ENCODE data around the gene TMED6.

TMED6 gene

DNA sequence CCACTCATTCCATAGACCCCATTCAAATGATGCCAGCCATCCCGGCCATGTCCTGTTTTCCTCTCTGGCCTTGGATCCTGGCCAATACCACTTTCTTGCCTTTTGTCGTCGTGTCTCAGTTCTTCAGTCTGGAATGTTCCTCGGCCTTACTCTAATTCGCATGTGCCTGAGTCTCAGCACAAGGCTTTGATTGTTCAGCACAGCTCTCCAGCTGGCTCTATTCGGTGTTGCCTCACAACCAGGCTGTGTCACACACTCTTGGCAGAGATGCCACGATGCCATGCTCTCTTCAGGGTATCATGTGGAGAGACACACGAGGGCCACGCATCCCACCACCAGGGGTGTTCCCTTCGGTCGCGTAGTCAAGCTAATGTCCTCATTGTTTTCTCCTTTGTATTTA is 42.3 kb downstream of the TMED6 start:
- Histone ChIP-seq H3K9ac (ENCODE audit: insufficient read length, low read depth) (no peak overlapping the region), H3K36me3 (ENCODE audit: insufficient read depth, insufficient read length, low read length) (peaks cover 25% of the 10 kb centered on the region), H3K4me3 (ENCODE audit: insufficient read length, low read depth) (no peak overlapping the region), H3K9me3 (ENCODE audit: insufficient read depth, low read length) (no peaks in the 10 kb centered on the region), H3K4me1 (ENCODE audit: insufficient read depth, insufficient read length) (no peaks in the 10 kb centered on the region), H3K27me3 (ENCODE audit: insufficient read depth, insufficient read length) (no peaks in the 10 kb centered on the region)
- no peak for DNase-seq (ENCODE audit: low read depth, low spot score)
- no peak for TF ChIP-seq ZNF274 (IDR thresholded peaks at IDR 0.05; ENCODE audit: low read depth, low read length)
- TF ChIP-seq YY1 (IDR thresholded peaks at IDR 0.05; ENCODE audit: insufficient read depth, insufficient read length) = no peak
- no peak for TF ChIP-seq SUZ12 (IDR thresholded peaks at IDR 0.05; ENCODE audit: extremely low read depth, insufficient read depth, insufficient read length)

DNA sequence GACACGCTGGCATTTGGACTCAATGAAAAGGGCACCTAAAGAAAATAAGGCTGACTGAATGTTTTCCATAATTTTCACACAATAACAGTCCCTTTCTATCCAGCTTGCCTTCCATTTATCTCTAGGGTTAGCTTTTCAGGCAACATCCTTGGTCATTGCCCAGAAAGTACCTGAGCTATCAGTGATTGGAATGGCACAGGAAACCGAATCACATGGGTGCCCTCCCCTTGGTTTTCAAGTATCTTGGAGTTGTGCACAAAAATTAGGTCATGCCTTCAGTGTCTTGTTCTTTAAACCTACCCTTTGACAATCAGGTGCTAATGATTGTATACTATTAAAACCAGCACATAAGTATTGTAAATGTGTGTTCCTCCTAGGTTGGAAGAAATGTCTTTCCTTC is 43.7 kb downstream of the TMED6 start:
- H3K4me3 ChIP-seq (ENCODE audit: insufficient read length, low read depth) = no peak overlapping the region
- no peaks in the 10 kb centered on the region for H3K9me3 ChIP-seq (ENCODE audit: insufficient read depth, low read length)
- no peak overlapping the region for H3K9ac ChIP-seq (ENCODE audit: insufficient read length, low read depth)
- H3K27me3 ChIP-seq (ENCODE audit: insufficient read depth, insufficient read length) = no peaks in the 10 kb centered on the region
- H3K36me3 ChIP-seq (ENCODE audit: insufficient read depth, insufficient read length, low read length) = peaks cover 16% of the 10 kb centered on the region
- no peak for DNase-seq (ENCODE audit: low read depth, low spot score)
- no peaks in the 10 kb centered on the region for H3K4me1 ChIP-seq (ENCODE audit: insufficient read depth, insufficient read length)
- no peak for TF ChIP-seq ZNF274 (IDR thresholded peaks at IDR 0.05; ENCODE audit: low read depth, low read length)
- no peak for TF ChIP-seq YY1 (IDR thresholded peaks at IDR 0.05; ENCODE audit: insufficient read depth, insufficient read length)
- no peak for TF ChIP-seq SUZ12 (IDR thresholded peaks at IDR 0.05; ENCODE audit: extremely low read depth, insufficient read depth, insufficient read length)

DNA sequence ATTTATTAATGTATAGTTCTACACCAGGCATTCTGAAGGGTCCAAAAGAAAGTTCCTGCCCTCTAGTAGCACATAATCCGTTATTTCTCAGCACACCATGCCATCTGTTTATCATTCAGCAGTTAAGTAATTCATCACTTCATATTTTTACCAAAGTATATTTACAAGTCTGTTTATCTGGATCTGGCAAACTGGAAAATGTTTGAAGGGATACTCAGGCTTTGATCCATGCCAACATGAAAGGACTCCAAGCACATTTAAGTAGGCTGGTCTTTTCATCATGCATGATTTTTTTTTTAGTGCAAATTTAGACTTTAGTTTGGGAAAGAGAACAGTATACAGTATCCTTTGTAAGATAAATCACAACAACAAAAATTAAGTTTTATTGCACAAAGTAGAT is 44.5 kb downstream of the TMED6 start:
- DNase-seq (ENCODE audit: low read depth, low spot score) = no peak
- no peak for TF ChIP-seq SUZ12 (IDR thresholded peaks at IDR 0.05; ENCODE audit: extremely low read depth, insufficient read depth, insufficient read length)
- TF ChIP-seq YY1 (IDR thresholded peaks at IDR 0.05; ENCODE audit: insufficient read depth, insufficient read length) = no peak
- no peak for TF ChIP-seq ZNF274 (IDR thresholded peaks at IDR 0.05; ENCODE audit: low read depth, low read length)

GRCh38 chr16:69306031-69306430 is 45.6 kb downstream of the TMED6 start:
- no peak for TF ChIP-seq SUZ12 (IDR thresholded peaks at IDR 0.05; ENCODE audit: extremely low read depth, insufficient read depth, insufficient read length)
- TF ChIP-seq YY1 (IDR thresholded peaks at IDR 0.05; ENCODE audit: insufficient read depth, insufficient read length) = no peak
- TF ChIP-seq ZNF274 (IDR thresholded peaks at IDR 0.05; ENCODE audit: low read depth, low read length) = no peak
- Histone ChIP-seq H3K4me3 (ENCODE audit: insufficient read length, low read depth) (no peak overlapping the region), H3K4me1 (ENCODE audit: insufficient read depth, insufficient read length) (peaks cover 3% of the 10 kb centered on the region), H3K9me3 (ENCODE audit: insufficient read depth, low read length) (no peaks in the 10 kb centered on the region), H3K36me3 (ENCODE audit: insufficient read depth, insufficient read length, low read length) (peaks cover 31% of the 10 kb centered on the region), H3K9ac (ENCODE audit: insufficient read length, low read depth) (no peak overlapping the region), H3K27me3 (ENCODE audit: insufficient read depth, insufficient read length) (no peaks in the 10 kb centered on the region)
- DNase-seq (ENCODE audit: low read depth, low spot score) = no peak

More for the DNA sequence above, 44.5 kb downstream of the TMED6 start:
- Histone ChIP-seq H3K9ac (ENCODE audit: insufficient read length, low read depth) (no peak overlapping the region), H3K4me1 (ENCODE audit: insufficient read depth, insufficient read length) (no peaks in the 10 kb centered on the region), H3K9me3 (ENCODE audit: insufficient read depth, low read length) (no peaks in the 10 kb centered on the region), H3K27me3 (ENCODE audit: insufficient read depth, insufficient read length) (no peaks in the 10 kb centered on the region), H3K36me3 (ENCODE audit: insufficient read depth, insufficient read length, low read length) (peaks cover 21% of the 10 kb centered on the region), H3K4me3 (ENCODE audit: insufficient read length, low read depth) (no peak overlapping the region)

- H3K27me3 ChIP-seq (ENCODE audit: insufficient read depth, insufficient read length) = no peaks in the 10 kb centered on the region
- TF ChIP-seq ZNF274 (IDR thresholded peaks at IDR 0.05; ENCODE audit: low read depth, low read length) = no peak
- no peak for TF ChIP-seq YY1 (IDR thresholded peaks at IDR 0.05; ENCODE audit: insufficient read depth, insufficient read length)
- no peak for TF ChIP-seq SUZ12 (IDR thresholded peaks at IDR 0.05; ENCODE audit: extremely low read depth, insufficient read depth, insufficient read length)
- H3K9ac ChIP-seq (ENCODE audit: insufficient read length, low read depth) = no peak overlapping the region
- DNase-seq (ENCODE audit: low read depth, low spot score) = no peak
- no peaks in the 10 kb centered on the region for H3K9me3 ChIP-seq (ENCODE audit: insufficient read depth, low read length)
- H3K4me1 ChIP-seq (ENCODE audit: insufficient read depth, insufficient read length) = peaks cover 3% of the 10 kb centered on the region
- no peak overlapping the region for H3K4me3 ChIP-seq (ENCODE audit: insufficient read length, low read depth)
- peaks cover 46% of the 10 kb centered on the region for H3K36me3 ChIP-seq (ENCODE audit: insufficient read depth, insufficient read length, low read length)
These were observed 49.3 kb downstream of the TMED6 start for GRCh38 chr16:69302301-69302700.

- H3K4me1 ChIP-seq (ENCODE audit: insufficient read depth, insufficient read length) = peaks cover 3% of the 10 kb centered on the region
These were observed 49.7 kb downstream of the TMED6 start for GRCh38 chr16:69301861-69302260.

DNA sequence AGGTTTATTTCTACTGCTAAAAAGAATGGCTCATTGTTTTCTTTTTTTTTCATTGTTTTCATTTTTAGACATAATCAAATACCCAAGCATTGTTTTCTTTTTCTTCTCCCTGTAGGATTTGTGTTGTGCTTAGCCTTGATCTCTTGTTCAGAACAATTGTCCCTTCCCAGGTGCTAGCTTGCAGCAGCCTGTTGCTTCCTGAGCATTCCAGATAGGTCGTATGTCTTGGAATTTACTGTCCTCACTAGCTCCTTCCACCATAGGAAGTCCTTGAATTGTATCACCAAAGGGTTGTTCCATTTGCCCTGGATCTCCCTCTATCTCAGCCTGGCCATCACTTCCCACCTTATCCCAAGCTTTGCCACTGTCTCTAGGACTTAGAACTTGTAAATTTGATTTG is 50.4 kb downstream of the TMED6 start:
- Histone ChIP-seq H3K4me1 (ENCODE audit: insufficient read depth, insufficient read length) (peaks cover 3% of the 10 kb centered on the region), H3K9ac (ENCODE audit: insufficient read length, low read depth) (no peak overlapping the region)
- TF ChIP-seq ZNF274 (IDR thresholded peaks at IDR 0.05; ENCODE audit: low read depth, low read length) = no peak
- TF ChIP-seq YY1 (IDR thresholded peaks at IDR 0.05; ENCODE audit: insufficient read depth, insufficient read length) = no peak
- no peak for TF ChIP-seq SUZ12 (IDR thresholded peaks at IDR 0.05; ENCODE audit: extremely low read depth, insufficient read depth, insufficient read length)

More at GRCh38 chr16:69301861-69302260, 49.7 kb downstream of the TMED6 start:
- no peak for TF ChIP-seq ZNF274 (IDR thresholded peaks at IDR 0.05; ENCODE audit: low read depth, low read length)
- no peak for TF ChIP-seq YY1 (IDR thresholded peaks at IDR 0.05; ENCODE audit: insufficient read depth, insufficient read length)
- TF ChIP-seq SUZ12 (IDR thresholded peaks at IDR 0.05; ENCODE audit: extremely low read depth, insufficient read depth, insufficient read length) = no peak
- no peak overlapping the region for H3K9ac ChIP-seq (ENCODE audit: insufficient read length, low read depth)
- H3K36me3 ChIP-seq (ENCODE audit: insufficient read depth, insufficient read length, low read length) = peaks cover 46% of the 10 kb centered on the region
- no peak for DNase-seq (ENCODE audit: low read depth, low spot score)
- H3K9me3 ChIP-seq (ENCODE audit: insufficient read depth, low read length) = no peaks in the 10 kb centered on the region
- no peaks in the 10 kb centered on the region for H3K27me3 ChIP-seq (ENCODE audit: insufficient read depth, insufficient read length)
- H3K4me3 ChIP-seq (ENCODE audit: insufficient read length, low read depth) = no peak overlapping the region

More for the DNA sequence above, 50.4 kb downstream of the TMED6 start:
- no peak overlapping the region for H3K4me3 ChIP-seq (ENCODE audit: insufficient read length, low read depth)
- H3K27me3 ChIP-seq (ENCODE audit: insufficient read depth, insufficient read length) = no peaks in the 10 kb centered on the region
- peaks cover 46% of the 10 kb centered on the region for H3K36me3 ChIP-seq (ENCODE audit: insufficient read depth, insufficient read length, low read length)
- H3K9me3 ChIP-seq (ENCODE audit: insufficient read depth, low read length) = no peaks in the 10 kb centered on the region
- no peak for DNase-seq (ENCODE audit: low read depth, low spot score)
